GM19351 (cell line): ENCODE data around the gene PPP6R3.

Source experiments
- ATAC-seq: cut with Tn5 transposase; IDR thresholded peaks from one replicate; pipeline ENCODE4 v1.9.1; 2021; ENCODE audit warnings: mild to moderate bottlenecking, moderate library complexity; ENCODE audit not compliant: unreplicated experiment

PPP6R3 gene

DNA sequence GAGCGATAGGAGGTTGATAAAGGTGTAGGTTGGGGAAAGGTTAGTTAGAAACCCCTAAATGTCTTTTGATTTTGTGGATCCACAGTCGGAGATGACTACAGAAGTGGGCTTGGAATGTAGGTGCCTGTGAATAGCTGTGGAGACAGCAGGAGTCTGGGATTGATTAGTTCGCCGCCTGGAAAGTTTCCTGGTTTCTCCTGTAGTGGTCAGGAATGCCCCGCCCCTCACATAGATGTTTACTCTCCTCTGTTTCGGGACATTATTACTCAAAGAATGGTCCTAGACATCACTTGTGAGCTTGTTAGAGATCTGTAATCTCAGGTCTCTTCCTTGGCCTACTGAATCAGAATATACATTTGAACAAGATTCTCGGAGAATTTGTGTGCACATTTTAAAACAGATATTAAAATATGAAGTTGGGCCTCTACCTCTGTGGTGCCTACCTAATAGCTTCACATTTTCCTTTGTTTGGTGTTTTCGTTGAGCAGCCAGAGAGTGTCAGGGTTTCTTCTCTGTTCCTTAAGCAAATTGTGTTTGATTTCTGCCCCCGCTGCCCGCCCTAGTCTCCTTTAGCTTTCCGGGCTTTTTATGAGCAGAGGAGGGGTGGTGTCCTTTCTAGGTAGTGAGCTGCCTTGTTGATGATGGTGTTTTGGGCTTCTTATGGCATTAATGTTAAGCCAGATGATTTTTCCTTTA lies 89.4 kb downstream of the PPP6R3 start:
- ATAC-seq, result no peak

- no peak for ATAC-seq
These were observed 89.9 kb downstream of the PPP6R3 start for GRCh38 chr11:68550485-68550817.

DNA sequence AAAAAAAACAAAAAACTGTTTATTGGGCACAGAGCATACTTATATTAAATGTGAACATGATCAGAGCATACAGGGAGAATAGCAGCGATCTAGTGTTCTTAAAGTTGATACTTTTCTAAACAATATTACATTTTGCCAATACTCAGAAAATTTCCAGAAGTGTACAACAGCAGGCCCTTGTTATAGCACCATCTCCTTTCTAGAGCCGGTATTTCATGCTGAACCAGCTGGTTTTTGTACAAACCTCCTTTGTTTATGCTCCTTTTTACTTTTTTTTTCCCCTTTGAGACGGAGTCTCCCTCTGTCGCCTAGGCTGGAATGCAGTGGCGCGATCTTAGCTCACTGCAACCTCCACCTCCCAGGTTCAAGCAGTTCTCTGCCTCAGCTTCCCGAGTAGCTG lies 90.7 kb downstream of the PPP6R3 start:
- no peak for ATAC-seq

- no peak for ATAC-seq
These were observed 91.2 kb downstream of the PPP6R3 start for GRCh38 chr11:68551777-68552176.

- ATAC-seq, result no peak
These were observed 92.0 kb downstream of the PPP6R3 start for GRCh38 chr11:68552542-68552941.

DNA sequence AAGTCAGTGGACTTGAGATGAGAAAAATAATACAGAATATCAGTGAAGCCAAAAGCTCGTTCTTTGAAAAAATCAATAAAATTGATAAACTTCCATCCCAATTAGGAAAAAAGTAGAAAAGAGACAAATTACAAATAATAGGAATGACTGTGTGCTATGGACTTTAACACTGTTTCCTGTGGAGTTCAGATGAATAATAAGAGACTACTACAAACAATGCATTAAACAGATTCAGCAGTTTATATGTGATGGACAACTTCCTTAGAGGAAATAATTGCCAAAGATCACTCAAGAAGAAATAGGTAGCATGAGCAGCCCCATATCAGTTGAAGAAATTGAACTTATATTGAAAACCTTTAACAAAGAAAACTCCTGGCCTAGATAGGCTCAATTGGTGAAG lies 99.7 kb downstream of the PPP6R3 start:
- no peak for ATAC-seq

GRCh38 chr11:68563454-68563853 lies 102.9 kb downstream of the PPP6R3 start:
- ATAC-seq, result no peak

DNA sequence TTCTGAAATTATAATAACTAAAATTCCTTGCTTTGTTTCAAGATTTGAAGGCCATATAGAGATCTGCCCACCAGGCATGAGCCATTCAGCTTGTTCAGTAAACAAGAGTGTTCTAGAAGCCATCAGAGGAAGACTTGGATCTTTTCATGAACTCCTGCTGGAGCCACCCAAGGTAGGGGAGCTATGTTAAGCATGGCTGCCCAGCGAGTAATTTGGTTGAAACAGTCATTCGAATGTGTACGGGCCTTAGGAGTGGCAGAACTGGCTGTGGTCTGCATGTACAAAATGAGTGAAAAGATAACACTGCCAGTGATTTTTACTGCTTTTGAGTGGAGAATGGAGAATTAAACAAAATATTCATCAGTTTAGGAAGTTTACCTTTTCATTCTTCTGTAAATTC lies 103.7 kb downstream of the PPP6R3 start:
- no peak for ATAC-seq

GRCh38 chr11:68565768-68566167 lies 105.2 kb downstream of the PPP6R3 start:
- no peak for ATAC-seq

DNA sequence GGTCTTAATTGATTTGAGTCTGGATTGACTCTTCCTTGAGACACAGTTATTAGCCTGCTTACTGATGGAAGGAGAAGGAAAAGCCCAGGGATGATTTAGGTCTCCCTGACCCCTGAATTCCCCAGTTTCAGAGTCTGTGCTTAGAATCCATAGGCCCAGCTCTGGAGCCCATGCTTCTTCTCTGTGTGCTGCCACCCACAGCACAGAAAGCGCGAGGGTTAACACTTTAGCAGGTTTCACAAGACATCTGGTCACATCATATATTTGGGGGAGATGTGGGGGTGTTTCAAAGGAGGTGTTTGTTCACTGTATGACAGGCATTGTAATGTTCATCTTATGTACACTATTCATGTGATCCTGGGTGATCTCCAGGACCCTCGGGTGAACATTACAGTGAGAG lies 107.0 kb downstream of the PPP6R3 start:
- no peak for ATAC-seq

GRCh38 chr11:68569357-68569756 lies 108.8 kb downstream of the PPP6R3 start:
- no peak for ATAC-seq

- ATAC-seq, result no peak
These were observed 110.1 kb downstream of the PPP6R3 start for GRCh38 chr11:68570691-68571090.

GRCh38 chr11:68574308-68574707 lies 113.8 kb downstream of the PPP6R3 start:
- no peak for ATAC-seq

- no peak for ATAC-seq
These were observed 114.6 kb downstream of the PPP6R3 start for GRCh38 chr11:68575025-68575665.

GRCh38 chr11:68579455-68579854 lies 118.9 kb downstream of the PPP6R3 start:
- ATAC-seq, result no peak

DNA sequence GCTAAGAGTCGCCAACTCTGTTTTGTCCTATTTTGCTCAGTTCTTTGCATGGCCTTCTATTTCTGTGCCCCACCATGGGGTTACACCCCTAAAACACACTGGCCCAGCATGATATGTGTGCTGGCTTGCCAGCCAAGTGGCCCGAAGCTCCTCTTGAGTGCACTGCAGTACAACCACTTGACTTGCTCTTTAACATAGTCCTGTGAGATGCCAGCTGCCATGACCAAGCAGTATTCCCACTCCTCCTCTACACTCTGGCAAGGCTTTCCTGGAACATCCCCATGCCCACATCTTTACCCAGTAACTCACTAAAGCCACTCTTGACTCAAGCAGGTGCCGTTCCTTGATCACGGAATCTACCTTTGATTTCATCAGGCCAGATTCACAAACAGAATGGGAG lies 120.9 kb downstream of the PPP6R3 start:
- no peak for ATAC-seq

DNA sequence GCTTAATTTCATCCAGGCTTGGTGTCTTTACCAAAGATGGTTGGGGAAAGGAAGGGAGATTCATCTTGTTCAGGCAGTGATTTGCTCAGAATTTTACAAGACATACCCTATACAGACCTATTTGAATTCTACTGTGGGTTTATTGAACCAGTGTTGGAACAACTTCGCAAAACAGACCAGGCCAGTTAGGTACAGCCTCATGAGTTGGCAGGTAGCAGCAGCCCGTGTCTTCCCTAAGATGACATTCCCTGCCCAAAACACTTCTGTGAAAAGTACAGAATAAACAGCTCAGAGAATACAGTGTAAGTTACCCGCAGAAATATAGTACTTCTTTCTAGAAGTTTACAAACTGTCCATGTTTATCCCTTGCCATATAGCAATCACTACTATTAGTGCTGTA lies 121.3 kb downstream of the PPP6R3 start:
- ATAC-seq, result no peak

DNA sequence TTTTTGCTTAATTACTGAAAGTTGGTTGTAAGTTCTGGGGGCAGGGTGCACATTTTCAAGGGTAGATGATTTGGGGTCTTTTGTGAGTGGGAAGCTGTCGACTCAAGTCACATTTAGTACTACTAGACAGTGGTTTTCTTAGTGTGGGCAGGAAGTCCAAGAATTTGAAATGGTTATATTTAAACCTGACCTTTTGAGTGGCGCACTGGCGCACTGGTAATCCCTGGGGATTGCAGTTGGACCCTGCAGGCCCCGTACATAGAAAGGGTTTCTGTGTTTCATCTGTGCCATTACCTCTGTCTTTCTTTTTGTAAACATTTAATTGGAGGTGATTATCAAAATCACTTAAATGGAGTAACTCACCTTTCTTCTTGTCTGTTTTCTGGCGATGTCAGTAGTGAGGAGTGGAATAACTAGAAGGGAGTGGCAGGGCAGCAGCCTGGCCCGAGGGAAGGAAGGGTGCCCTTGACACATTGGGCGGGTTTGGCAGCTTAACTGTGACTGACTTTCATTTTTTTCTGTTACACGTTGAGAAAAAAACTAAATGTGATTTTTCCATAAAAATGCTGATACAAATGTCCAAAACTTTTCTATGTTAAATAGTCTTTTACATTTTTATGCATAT lies 122.0 kb downstream of the PPP6R3 start:
- ATAC-seq, result no peak

GRCh38 chr11:68583041-68583446 lies 122.5 kb downstream of the PPP6R3 start:
- no peak for ATAC-seq

GRCh38 chr11:68584097-68584496 lies 123.5 kb downstream of the PPP6R3 start:
- ATAC-seq, result no peak

DNA sequence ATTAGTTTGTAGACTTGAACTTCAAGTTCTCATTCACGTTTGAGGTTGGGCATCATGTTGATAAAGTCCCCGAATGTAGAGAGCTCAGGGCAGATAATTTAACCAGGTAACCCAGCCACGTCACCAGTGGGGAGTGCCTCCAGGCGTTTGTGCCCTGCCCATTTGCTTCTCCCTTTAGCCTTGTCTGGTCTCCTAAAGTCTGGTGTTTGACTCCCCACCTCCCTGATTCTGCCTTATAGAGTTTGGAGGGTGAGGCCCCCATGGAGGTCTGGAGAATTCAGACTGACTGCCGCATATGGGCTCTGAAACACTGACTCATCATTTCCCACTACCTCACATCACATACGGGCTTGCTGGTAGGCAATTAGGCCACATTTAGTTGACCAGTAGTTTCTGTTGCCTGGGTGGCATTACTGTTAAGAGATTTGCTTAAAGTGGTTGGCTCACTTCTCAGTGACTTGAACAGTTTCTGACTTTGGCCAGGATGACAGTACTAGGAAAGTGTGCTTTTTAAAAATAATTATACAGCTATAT lies 124.5 kb downstream of the PPP6R3 start:
- ATAC-seq, result no peak

DNA sequence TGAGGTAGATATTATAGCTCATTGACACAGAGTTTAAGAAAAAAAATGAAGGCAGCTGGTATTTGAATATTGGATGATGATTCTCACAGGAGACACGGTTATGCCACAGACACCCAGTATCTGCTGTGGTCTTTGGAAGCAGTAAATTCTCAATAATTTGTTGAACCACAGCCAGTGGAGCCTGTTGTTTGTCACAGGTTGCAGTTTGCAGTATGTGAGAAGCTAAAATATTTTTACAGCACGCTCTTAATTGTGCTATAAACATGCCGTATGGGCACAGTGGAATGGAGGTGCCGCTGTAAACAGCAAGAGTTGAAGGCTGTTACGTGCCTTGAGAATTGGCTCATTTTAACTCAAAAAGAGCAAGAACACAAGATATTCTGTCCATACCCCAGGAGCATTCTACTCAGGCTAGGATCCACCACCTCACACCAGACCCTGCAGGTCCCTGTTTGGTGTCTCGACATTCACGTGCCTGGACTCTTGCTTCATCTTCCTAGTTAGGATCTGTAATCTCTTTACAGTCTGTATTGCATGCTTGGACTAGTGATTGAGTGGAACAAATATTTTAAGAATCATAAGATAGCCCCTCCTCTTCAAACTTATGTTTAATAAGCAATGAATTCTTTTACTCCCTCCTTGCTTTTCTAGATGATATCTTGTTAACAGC lies 129.1 kb downstream of the PPP6R3 start:
- no peak for ATAC-seq
